HepG2 (cell line): ENCODE data around the gene TIAM1. TPM values are rescaled to one million over a fixed set of nuclear protein-coding genes. Genes with fewer than 3 reads are reported as not detected.

Source experiments
- ATAC-seq: fragments of 200-7000 bp; cut with Tn5 transposase; 3 replicates; pipeline ENCODE4 v1.9.1; 2020; ENCODE audit warnings: mild to moderate bottlenecking, moderate library complexity
- BruUV-seq: library from RNA; stranded (reverse); fragments of 400-500 nt; replicated peaks from 2 replicates; lab custom pipeline; 2021; lab: Mats Ljungman, UMichigan
- CTCF ChIA-PET: fragments of 300-600 bp; formaldehyde crosslinking; extraction: SDS; loops from one replicate; lab custom pipeline; 2021; ENCODE audit warnings: low total read pairs, inconsistent platforms, low intra/inter-chr PET ratio; lab: Yijun Ruan, JAX
- POLR2A ChIA-PET: fragments of 350-600 bp; sonication (Branson Sonifier 250); formaldehyde crosslinking; loops from one replicate; lab custom pipeline; 2020; ENCODE audit warnings: antibody characterized with exemption, inconsistent platforms; lab: Yijun Ruan, JAX
- DNase-seq: peaks from one replicate; pipeline ENCODE4 v3.0.0-alpha.2; 2015; ENCODE audit warnings: low spot score
- FAIRE-seq: peaks from 3 replicates; lab custom pipeline; 2011; peaks lifted over from hg19 to GRCh38; lab: Jason Lieb, UNC
- H2AFZ ChIP-seq: one replicate; pipeline ENCODE4 v1.6.1; 2011; ENCODE audit warnings: low read length, inconsistent platforms
- H3K27ac ChIP-seq: fragments of 300-600 bp; 3 replicates; pipeline ENCODE4 v1.8.0; 2011; ENCODE audit warnings: mixed run types, mild to moderate bottlenecking, mixed read lengths, low read length, inconsistent platforms; ENCODE audit not compliant: insufficient read depth; ENCODE audit errors: extremely low read length
- H3K27me3 ChIP-seq, 2 experiments: fragments of 200-600 bp in 1 of 2; 2 replicates in 1 of 2; 3 replicates in 1 of 2; pipeline versions ENCODE4 v1.6.0 to v1.8.0; 2011; ENCODE audit warnings: low read length in 2 of 2, mild to moderate bottlenecking in 2 of 2, moderate library complexity in 2 of 2, inconsistent platforms in 1 of 2; ENCODE audit not compliant: insufficient read depth in 2 of 2, control insufficient read depth in 1 of 2
- H3K36me3 ChIP-seq, 2 experiments: fragments of 200-600 bp in 1 of 2; replicated peaks in 1 of 2; 2 replicates in 1 of 2; 3 replicates in 1 of 2; pipeline versions ENCODE4 v1.5.1 to v1.8.0; 2011; ENCODE audit warnings: low read length in 2 of 2, inconsistent platforms in 1 of 2; ENCODE audit not compliant: insufficient read depth in 2 of 2, control insufficient read depth in 1 of 2
- H3K4me1 ChIP-seq: 2 replicates; pipeline ENCODE4 v1.5.1; 2012; ENCODE audit warnings: low read length, inconsistent platforms; ENCODE audit not compliant: insufficient read depth
- H3K4me2 ChIP-seq: 2 replicates; pipeline ENCODE4 v1.6.0; 2011; ENCODE audit warnings: low read depth, low read length, inconsistent platforms
- H3K4me3 ChIP-seq, 3 experiments: fragments of 200-600 bp in 1 of 3; sonication (generic), shearing (Covaris generic) in 1 of 3; replicated peaks in 1 of 3; 2 replicates each; pipeline ENCODE4 v1.5.1; 2011 to 2016; ENCODE audit warnings: low read length in 3 of 3, inconsistent platforms in 2 of 3, low read depth in 2 of 3, mild to moderate bottlenecking in 2 of 3, control low read depth in 1 of 3, mixed read lengths in 1 of 3; ENCODE audit not compliant: insufficient read depth in 1 of 3
- H3K79me2 ChIP-seq: one replicate; pipeline ENCODE4 v1.6.1; 2011; ENCODE audit warnings: low read length, inconsistent platforms; ENCODE audit not compliant: insufficient read depth
- H3K9ac ChIP-seq: 2 replicates; pipeline ENCODE4 v1.6.0; 2011; ENCODE audit warnings: mild to moderate bottlenecking, low read depth, low read length, inconsistent platforms; ENCODE audit not compliant: insufficient read depth
- H3K9me3 ChIP-seq: 2 replicates; pipeline ENCODE4 v1.5.1; 2012; ENCODE audit warnings: mild to moderate bottlenecking, low read length
- H4K20me1 ChIP-seq: 2 replicates; pipeline ENCODE4 v1.6.0; 2011; ENCODE audit warnings: inconsistent platforms, mild to moderate bottlenecking, low read length, moderate library complexity; ENCODE audit not compliant: insufficient read depth
- AFF4 ChIP-seq: sonication (generic); formaldehyde crosslinking; IDR thresholded peaks from 2 replicates; pipeline ENCODE4 v1.4.0; 2020; ENCODE audit warnings: missing genetic modification reagents
- CEBPB ChIP-seq: IDR thresholded peaks from 2 replicates; pipeline ENCODE4 v1.6.1; 2011; ENCODE audit warnings: low read depth, low read length, improper control_type of control experiment, borderline replicate concordance
- EEA1 ChIP-seq: sonication (generic); formaldehyde crosslinking; IDR thresholded peaks from 2 replicates; pipeline ENCODE4 v1.5.1; 2020; ENCODE audit warnings: mild to moderate bottlenecking, missing genetic modification reagents, borderline replicate concordance
- GFI1 ChIP-seq: sonication (generic); formaldehyde crosslinking; IDR thresholded peaks from 2 replicates; pipeline ENCODE4 v1.5.0; 2020; ENCODE audit warnings: missing genetic modification reagents, mild to moderate bottlenecking, borderline replicate concordance
- HNF4A ChIP-seq: sonication (generic); formaldehyde crosslinking; IDR thresholded peaks from 2 replicates; pipeline ENCODE4 v1.4.0; 2020; ENCODE audit warnings: missing genetic modification reagents
- ZNF12 ChIP-seq: sonication (generic); formaldehyde crosslinking; IDR thresholded peaks from 2 replicates; pipeline ENCODE4 v1.5.0; 2020; ENCODE audit warnings: missing genetic modification reagents
- ZNF232 ChIP-seq: sonication (generic); formaldehyde crosslinking; IDR thresholded peaks from 2 replicates; pipeline ENCODE4 v1.4.0; 2020; ENCODE audit warnings: missing genetic modification reagents, borderline replicate concordance
- ZNF329 ChIP-seq: sonication (generic); formaldehyde crosslinking; IDR thresholded peaks from 2 replicates; pipeline ENCODE4 v1.9.0; 2021; ENCODE audit warnings: low read depth, mild to moderate bottlenecking, missing genetic modification reagents
- ZNF552 ChIP-seq: sonication (generic); formaldehyde crosslinking; IDR thresholded peaks from 2 replicates; pipeline ENCODE4 v1.9.0; 2022; ENCODE audit warnings: missing genetic modification reagents, mild to moderate bottlenecking, borderline replicate concordance
- WGBS: methylation state at CpG from one replicate; pipeline ENCODE4 v1.1.6; 2017; ENCODE audit warnings: low lambda C conversion rate; 5-methylcytosine and 5-hydroxymethylcytosine counted together
- in situ Hi-C: cut with HindIII; loops from 2 replicates; pipeline ENCODE4 v1.10.0; 2017; ENCODE audit warnings: low pct_unique_long_range_greater_than_20kb; ENCODE audit not compliant: extremely low pct_ligation_motif_present
- intact Hi-C: fragments of 100-400 bp; cut with micrococcal nuclease; formaldehyde crosslinking; loops from one replicate; pipeline ENCODE4 v1.10.0; 2022; ENCODE audit not compliant: unreplicated experiment
- polyA plus RNA-seq, 8 experiments: library from polyadenylated mRNA; depleted of rRNA in 3 of 8; stranded (reverse) in 7 of 8; unstranded in 1 of 8; fragments of >200 nt; fragmentation: Illumina TruSeq in 4 of 8; extraction: Trizol in 4 of 8; gene quantifications; 2 replicates each; pipeline versions ENCODE4 v1.2.1 to v1.2.3, GENCODE V29; 2011 to 2016; ENCODE audit warnings: low read depth in 4 of 8, missing spikeins in 1 of 8, mixed read lengths in 1 of 8; ENCODE audit not compliant: insufficient read depth in 1 of 8
- total RNA-seq, 5 experiments: library from RNA; depleted of rRNA; stranded (reverse); fragments of >200 nt; fragmentation: Illumina TruSeq; extraction: Trizol; gene quantifications; 2 replicates each; pipeline ENCODE4 v1.2.3, GENCODE V29; 2016; ENCODE audit warnings: low read depth in 1 of 5

The TIAM1 gene
- total and polyA plus RNA-seq, 2 of the 13 experiments (the other 11 are each of a cell fraction or from before 2014, with no cell fraction given): 0.13 to 0.24 TPM

GRCh38 chr21:31330144-31330483 is 13.9 kb downstream of the TIAM1 start:
- no peak overlapping the region for H3K27ac ChIP-seq
- H3K4me3 ChIP-seq: no peak overlapping the region
- no TSS peak for BruUV-seq
- CTCF ChIA-PET: no interaction called here
- no peaks in the 10 kb centered on the region for H3K36me3 ChIP-seq
- no peaks in the 10 kb centered on the region for H3K4me1 ChIP-seq
- TF ChIP-seq ZNF552 (CRISPR knock-in tag) (no peak), GFI1 (CRISPR knock-in tag) (no peak), EEA1 (no peak), ZNF232 (CRISPR knock-in tag) (no peak), ZNF12 (CRISPR knock-in tag) (no peak)
- DNase-seq (no peak), FAIRE-seq (no peak), ATAC-seq (no peak)
- intact Hi-C loops (no loop called here), in situ Hi-C loops (no loop called here)
- POLR2A ChIA-PET: no interaction called here
- no peak overlapping the region for H2AFZ ChIP-seq
- no peak overlapping the region for H3K9ac ChIP-seq
- H3K4me2 ChIP-seq: no peak overlapping the region
- H4K20me1 ChIP-seq: no peaks in the 10 kb centered on the region
- no peaks in the 10 kb centered on the region for H3K79me2 ChIP-seq
- H3K9me3 ChIP-seq: no peaks in the 10 kb centered on the region
- no peaks in the 10 kb centered on the region for H3K27me3 ChIP-seq
- WGBS: 42% methylated on average over 2 of the region's 2 CpGs

GRCh38 chr21:31329456-31330143 is 14.5 kb downstream of the TIAM1 start:
- WGBS: 48% methylated on average over 8 of the region's 9 CpGs
- Histone ChIP-seq H3K4me2 (no peak overlapping the region), H3K9me3 (no peaks in the 10 kb centered on the region), H3K4me3 (no peak overlapping the region), H4K20me1 (no peaks in the 10 kb centered on the region), H3K79me2 (no peaks in the 10 kb centered on the region), H3K27ac (no peak overlapping the region), H3K4me1 (no peaks in the 10 kb centered on the region)
- in situ Hi-C loops: no loop called here
- CTCF ChIA-PET: no interaction called here
- DNase-seq: no peak
- TF ChIP-seq HNF4A (CRISPR knock-in tag) (peak; percentile 22; the same call in 1 of the 2 replicates), CEBPB (0 out of 2 replicates have a peak, but pooled peaks have one; percentile 45), AFF4 (no peak), ZNF329 (CRISPR knock-in tag) (no peak)
- TF ChIP-seq, all 625 proteins: peak for 2
- no peaks in the 10 kb centered on the region for H3K27me3 ChIP-seq
- H3K36me3 ChIP-seq: no peaks in the 10 kb centered on the region
- POLR2A ChIA-PET: no interaction called here
- BruUV-seq: no TSS peak
- H3K9ac ChIP-seq: no peak overlapping the region
- H2AFZ ChIP-seq: no peak overlapping the region
- intact Hi-C loops: no loop called here
- FAIRE-seq (no peak), ATAC-seq (peak; percentile 63)
